OCI-LY1 (cell line): ENCODE measurements around the gene COL5A2.

Source experiments
- EZH2 ChIP-seq: fragments of 200-600 bp; sonication (generic), shearing (Covaris generic); IDR thresholded peaks from 2 replicates; pipeline ENCODE4 v1.8.0; 2017; ENCODE audit warnings: borderline replicate concordance, mixed run types, mild to moderate bottlenecking, antibody characterized with exemption, low read length, moderate library complexity, mixed read lengths
- TF ChIP-seq, protein P1 (sequence below): fragments of 200-600 bp; sonication (generic), shearing (Covaris generic); IDR thresholded peaks from 2 replicates; pipeline ENCODE4 v1.5.1; 2017; ENCODE audit warnings: mild to moderate bottlenecking, antibody characterized with exemption, low read length, moderate library complexity, mixed read lengths

DNA sequence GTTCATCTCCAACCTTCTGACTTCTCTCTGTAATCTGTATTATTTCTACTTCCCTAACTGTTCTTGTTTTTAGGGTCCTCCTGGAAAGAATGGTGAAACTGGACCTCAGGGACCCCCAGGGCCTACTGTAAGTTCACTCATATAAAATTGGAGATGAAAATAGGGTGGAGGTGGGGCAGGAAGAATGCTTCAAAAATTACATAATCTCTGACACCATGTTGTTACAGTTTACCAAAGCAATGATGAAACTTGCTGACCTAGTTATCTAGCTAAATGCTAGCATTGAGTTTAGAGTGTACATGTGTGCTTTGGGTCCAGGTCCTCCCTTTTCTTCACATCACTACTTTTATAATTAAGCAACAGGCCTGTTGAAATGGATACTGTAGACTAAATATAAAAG lies 182.3 kb downstream of the COL5A2 start:
- TF ChIP-seq, protein P1, sequence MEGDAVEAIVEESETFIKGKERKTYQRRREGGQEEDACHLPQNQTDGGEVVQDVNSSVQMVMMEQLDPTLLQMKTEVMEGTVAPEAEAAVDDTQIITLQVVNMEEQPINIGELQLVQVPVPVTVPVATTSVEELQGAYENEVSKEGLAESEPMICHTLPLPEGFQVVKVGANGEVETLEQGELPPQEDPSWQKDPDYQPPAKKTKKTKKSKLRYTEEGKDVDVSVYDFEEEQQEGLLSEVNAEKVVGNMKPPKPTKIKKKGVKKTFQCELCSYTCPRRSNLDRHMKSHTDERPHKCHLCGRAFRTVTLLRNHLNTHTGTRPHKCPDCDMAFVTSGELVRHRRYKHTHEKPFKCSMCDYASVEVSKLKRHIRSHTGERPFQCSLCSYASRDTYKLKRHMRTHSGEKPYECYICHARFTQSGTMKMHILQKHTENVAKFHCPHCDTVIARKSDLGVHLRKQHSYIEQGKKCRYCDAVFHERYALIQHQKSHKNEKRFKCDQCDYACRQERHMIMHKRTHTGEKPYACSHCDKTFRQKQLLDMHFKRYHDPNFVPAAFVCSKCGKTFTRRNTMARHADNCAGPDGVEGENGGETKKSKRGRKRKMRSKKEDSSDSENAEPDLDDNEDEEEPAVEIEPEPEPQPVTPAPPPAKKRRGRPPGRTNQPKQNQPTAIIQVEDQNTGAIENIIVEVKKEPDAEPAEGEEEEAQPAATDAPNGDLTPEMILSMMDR: no peak
- no peak for TF ChIP-seq EZH2
